ENCODE data around the gene ARL4C.

DNA sequence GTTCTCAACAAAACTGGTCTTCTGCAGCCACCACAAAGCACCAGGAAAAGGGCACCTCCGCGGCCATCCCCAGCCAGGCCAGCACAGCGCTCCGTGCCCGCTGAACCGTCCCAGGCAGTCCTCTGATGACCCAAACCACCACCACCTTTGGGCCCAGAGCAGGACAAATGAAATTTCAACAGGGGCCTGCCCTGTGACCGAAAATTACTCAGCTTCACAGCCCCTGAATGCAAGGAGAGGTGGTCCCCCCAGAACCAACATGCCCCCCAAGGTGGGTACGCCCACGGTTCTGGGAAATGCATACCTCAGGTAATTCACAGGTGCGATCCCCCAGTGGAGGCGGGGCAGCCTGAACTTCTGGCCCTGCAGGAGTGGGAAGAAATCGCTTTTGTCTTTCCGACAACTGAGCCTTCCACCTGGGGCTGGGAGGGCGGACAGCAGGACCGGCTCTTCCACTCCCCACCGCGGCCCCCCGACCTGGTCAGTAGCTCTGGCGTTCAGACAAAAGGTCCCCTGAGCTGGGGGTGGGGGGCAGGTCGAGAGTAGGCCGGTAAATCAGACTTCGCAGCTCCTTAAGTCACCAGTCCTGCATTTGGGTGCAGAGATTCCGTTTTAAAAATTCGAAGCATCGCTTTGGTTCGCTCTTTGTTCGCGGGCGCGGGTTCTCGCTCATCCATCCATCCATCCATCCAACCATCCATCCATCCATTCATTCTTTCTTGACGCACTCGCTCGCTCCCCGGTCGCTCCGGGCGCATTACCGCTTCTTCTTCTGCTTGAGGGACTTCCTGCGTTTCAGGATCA, 1.4 kb downstream of the ARL4C start:
- no peak for TF ChIP-seq CTCF (IDR thresholded peaks at IDR 0.05; ENCODE audit: control extremely low read depth in 1 of 3, insufficient read depth in 1 of 3, low read depth in 1 of 3, low read length in 3 of 3)
- TF ChIP-seq SP4 (IDR thresholded peaks at IDR 0.05; ENCODE audit: low read length) = no peak
- peak; percentile 39; the same call in 1 of the 2 replicates for TF ChIP-seq RBBP5 (IDR thresholded peaks at IDR 0.05; ENCODE audit: borderline replicate concordance, low read depth, low read length)
- no peak for TF ChIP-seq MAX (IDR thresholded peaks at IDR 0.05)
- TF ChIP-seq EP300 (IDR thresholded peaks at IDR 0.05; ENCODE audit: borderline replicate concordance in 1 of 2, low read depth in 2 of 2, low read length in 2 of 2) = peak in 1 of 2 experiments; percentile 46; a peak in 1 of 3 replicates
- no peak for TF ChIP-seq SRF (IDR thresholded peaks at IDR 0.05; ENCODE audit: low read depth, low read length)
- TF ChIP-seq RXRA (IDR thresholded peaks at IDR 0.05; ENCODE audit: insufficient read depth, low read depth, low read length) = no peak
- no peak for TF ChIP-seq SUZ12 (IDR thresholded peaks at IDR 0.05; ENCODE audit: low read length)
- TF ChIP-seq EZH2 (IDR thresholded peaks at IDR 0.05; ENCODE audit: low read depth, low read length, severe bottlenecking) = no peak
- no peak for TF ChIP-seq GTF2F1 (IDR thresholded peaks at IDR 0.05; ENCODE audit: borderline replicate concordance, low read depth, low read length)
- TF ChIP-seq SAP30 (IDR thresholded peaks at IDR 0.05; ENCODE audit: insufficient read depth, insufficient replicate concordance, low read length) = peak; percentile 45
- 0 out of 4 replicates have a peak, but pooled peaks of 1 of the 2 experiments have one; percentile 6 for TF ChIP-seq RAD21 (IDR thresholded peaks at IDR 0.05 in 1 of 2, conservative IDR thresholded peaks at IDR 0.05 in 1 of 2; ENCODE audit: low read depth in 2 of 2, low read length in 2 of 2)
- TF ChIP-seq PHF8 (conservative IDR thresholded peaks at IDR 0.05; ENCODE audit: low read depth, low read length) = no peak; the same call in 1 of the 2 replicates
